ENCODE data around the gene ADAMTS4.
A peak's percentile ranks its signal among the peaks of the same experiment; 100 is the strongest.

Gene ADAMTS4

DNA sequence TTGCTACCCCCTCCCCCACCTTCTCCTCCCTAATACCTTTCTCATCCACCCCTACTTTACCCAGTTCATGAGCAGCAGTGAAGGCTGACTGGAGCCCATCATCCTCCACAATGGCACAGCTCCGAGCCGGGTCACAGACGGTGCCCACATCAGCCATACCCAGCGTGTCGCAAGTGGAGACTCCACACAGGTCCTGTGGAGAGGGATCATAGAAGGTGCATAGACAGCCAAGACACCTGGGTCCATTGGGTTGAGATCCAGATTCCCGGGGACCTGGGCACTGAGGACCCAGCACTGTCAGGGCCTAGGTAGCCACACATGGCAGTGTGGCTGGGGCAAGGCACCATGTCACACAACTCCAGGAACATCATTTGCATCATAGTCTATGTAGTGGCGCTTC, 2.7 kb downstream of the ADAMTS4 start:
- no peak for DNase-seq (ENCODE audit: low read depth in 2 of 2)

DNA sequence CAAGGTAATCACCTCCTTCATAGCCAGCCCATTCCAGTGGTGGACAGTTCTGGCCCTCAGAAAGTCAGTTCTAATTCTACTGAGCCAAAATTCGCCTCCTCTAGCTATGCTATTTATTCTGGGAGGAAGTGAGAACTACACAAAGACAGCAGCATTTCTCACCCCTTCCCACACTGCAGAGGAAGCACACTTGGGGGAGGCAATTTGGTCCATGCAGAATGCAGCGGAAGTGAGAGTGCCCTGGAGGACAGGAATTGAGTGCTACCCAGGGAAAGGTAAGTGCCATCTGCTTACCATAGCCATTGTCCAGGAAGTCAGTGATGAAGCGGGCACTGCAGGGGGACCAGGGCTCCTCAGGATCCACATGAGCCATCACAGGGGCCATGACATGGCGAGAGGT, 3.7 kb downstream of the ADAMTS4 start:
- no peak for DNase-seq (ENCODE audit: low read depth in 2 of 2)

GRCh38 chr1:161193561-161194235, 5.2 kb downstream of the ADAMTS4 start:
- DNase-seq (ENCODE audit: low read depth in 2 of 2) = no peak

GRCh38 chr1:161192476-161193465, 6.1 kb downstream of the ADAMTS4 start:
- DNase-seq (ENCODE audit: low read depth in 2 of 2) = peak; percentile 29 to 52

- DNase-seq (ENCODE audit: low read depth in 2 of 2) = no peak
These were observed 6.9 kb downstream of the ADAMTS4 start for GRCh38 chr1:161191971-161192370.

DNA sequence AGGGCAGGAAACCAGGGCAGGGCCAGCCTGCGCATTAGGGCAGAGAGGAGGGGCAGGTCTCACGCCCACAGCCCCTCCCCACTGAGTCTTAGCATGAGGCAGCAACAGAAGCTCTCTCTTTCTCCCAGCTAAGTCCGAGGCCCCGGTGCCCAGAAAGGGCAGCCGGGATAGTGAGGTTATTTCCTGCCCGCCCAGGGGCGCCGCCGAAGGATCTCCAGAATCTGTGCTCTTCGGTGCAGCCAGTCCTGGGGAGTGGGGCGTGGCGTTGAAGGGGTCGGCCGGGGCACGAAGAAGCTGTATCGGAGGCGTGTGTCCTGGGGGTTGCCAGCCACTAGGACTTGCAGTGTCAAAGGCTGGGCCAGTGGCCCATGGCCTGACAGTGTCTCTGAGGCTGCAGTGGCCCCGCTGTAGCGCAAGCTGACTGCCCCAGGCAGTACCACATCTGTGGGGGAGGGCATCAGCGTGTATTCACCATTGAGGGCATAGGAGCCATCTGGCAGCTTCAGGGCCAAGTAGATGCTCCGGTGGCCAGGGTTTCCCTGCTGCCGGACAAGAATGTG, 7.8 kb downstream of the ADAMTS4 start:
- no peak for DNase-seq (ENCODE audit: low read depth in 2 of 2)

DNA sequence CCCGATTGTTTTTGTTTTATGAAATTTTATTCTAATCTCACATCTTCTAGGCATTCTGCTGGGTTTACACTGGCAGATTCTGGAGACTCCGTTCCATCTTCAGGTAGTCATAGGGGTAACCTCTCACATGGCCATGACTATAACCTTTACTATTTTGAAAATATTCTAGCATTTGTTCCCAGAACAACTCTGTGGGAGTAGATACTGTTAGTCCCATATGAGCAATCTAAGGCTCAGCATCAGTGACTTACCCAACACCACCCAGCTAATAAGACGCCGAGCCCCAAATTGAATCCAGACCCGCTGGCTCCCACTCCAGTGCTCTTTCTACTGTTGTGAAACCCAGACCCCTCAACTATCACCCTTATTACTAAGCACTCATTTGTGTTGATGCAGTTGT, 9.8 kb downstream of the ADAMTS4 start:
- DNase-seq (ENCODE audit: low read depth in 2 of 2) = no peak

DNA sequence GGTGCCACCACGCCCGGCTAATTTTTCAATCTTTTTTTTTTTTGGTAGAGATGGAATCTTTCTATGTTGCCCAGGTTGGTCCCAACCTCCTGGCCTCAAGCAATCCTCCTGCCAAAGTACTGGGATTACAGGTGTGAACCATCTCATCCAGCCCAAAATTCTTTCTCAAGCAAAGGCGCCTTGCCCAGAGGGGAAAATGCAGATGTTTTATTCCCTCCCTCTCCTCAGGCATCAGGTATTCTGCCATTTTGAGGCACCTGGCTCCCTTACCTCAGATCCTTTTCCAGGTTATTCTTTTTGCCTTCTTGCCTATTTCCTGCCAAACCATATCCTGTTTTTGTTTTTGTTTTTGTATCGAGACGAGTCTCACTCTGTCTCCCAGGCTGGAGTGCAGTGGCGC, 10.5 kb downstream of the ADAMTS4 start:
- DNase-seq (ENCODE audit: low read depth in 2 of 2) = no peak

DNA sequence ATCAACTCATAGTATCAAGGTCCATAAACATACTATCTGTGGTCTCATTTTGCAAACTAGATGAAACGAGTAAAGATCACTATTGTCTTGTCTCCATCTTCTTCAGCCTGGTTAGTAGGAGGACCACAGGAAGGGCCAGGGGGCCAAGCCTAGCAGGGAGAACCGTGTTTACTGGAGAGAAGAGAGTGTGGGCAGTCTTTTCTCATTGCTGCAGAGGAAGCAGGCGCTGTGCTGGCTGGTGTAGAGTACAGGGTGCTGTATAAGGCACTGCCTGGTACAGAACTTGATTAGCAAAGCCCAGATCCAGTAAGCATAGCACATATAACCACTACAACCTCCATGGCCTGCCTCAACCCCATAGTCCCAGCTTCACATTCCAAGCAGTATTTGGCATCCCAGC, 11.5 kb downstream of the ADAMTS4 start:
- no peak for DNase-seq (ENCODE audit: low read depth in 2 of 2)

DNA sequence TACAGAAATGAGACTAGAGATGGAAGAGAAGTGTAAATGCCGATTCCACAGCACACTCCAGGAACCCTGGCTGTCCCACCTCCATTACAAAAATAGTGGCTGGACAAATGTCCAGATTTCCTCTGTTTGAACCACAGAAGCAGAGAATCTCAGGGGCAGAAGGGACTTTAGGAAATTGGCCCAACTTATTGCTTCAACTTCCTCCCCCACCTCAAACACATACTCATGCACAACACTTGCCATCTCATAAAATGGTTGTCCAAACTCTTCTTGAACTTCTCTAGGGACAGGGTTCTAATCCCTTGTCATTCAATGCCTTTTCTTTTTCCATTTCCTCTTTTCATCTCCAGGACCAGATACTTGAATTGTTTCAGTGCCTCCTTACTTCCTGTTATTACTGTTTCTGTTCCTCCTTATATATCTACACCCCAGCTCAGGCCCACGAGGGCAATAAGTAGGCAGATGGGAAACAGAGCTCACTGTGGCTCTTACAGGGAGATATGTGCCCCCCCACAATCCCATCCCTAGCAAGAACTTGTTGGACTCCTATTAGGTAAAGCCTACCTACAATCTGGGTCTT, 13.0 kb downstream of the ADAMTS4 start:
- no peak for DNase-seq (ENCODE audit: low read depth in 2 of 2)

DNA sequence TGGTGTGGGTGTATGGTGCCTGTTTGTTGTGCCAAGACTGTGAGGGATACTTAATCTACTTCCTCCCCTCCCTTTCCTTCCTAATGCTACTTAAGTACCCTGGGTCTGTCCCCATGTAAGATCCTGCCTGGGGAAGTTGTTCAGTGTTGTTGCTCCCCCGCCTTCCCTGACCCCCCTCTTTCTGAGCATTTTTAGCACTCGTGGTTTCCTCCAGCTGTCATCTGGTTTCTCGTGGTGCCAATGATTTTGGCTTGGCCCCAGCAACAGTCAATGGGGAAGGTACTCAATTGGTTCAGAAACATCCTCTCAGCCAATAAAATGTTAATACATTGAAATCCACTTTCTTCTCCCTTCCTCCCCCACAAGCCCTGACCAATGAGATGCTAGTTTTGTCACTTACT, 13.6 kb downstream of the ADAMTS4 start:
- peak; percentile 15 to 43 for DNase-seq (ENCODE audit: low read depth in 2 of 2)

- DNase-seq (ENCODE audit: low read depth in 2 of 2) = peak; percentile 36 to 37
These were observed 16.6 kb downstream of the ADAMTS4 start for GRCh38 chr1:161182214-161182613.

GRCh38 chr1:161180639-161181038, 18.2 kb downstream of the ADAMTS4 start:
- no peak for DNase-seq (ENCODE audit: low read depth in 2 of 2)

DNA sequence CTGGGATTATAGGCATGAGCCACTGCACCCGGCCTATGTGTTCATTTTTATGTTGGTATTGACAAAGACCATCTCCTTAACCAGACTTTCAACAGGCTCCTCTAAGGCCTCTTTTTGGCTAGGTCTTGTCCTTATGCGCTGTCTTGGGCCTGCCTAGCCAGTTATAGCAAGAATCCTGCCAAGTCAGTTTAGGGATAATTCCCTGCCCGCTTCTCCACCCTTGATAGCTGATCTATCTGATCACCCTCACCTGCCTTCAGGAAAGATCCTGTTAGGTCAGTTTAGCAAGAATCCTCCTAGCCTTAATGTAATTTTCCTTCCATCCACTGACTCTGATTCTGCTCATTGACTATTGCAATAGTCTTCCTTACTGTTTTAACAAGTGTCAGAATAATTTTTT, 19.2 kb downstream of the ADAMTS4 start:
- no peak for DNase-seq (ENCODE audit: low read depth in 2 of 2)

DNA sequence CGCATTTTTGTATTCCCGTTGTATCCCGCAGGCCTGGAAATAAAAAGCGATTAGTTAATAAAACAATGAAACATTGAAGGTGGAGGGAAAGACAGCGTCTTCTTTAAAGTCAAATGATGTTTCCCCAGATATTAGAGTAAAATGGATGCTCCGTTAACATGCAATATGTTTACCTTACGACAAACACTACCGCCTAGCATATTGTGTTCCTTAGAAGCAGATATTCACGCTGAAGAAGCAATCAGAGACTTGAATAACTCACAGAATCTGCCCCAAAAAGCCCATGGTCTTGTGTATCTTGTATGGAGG, 21.0 kb downstream of the ADAMTS4 start:
- DNase-seq (ENCODE audit: low read depth in 2 of 2) = no peak

GRCh38 chr1:161177112-161177935, 21.5 kb downstream of the ADAMTS4 start, which contains the start of gene B4GALT3:
Gene B4GALT3 (minus strand): TSS chr1:161177507. CDS start chr1:161176060, 1,447 bp downstream.
- DNase-seq (ENCODE audit: low read depth in 2 of 2) = peak; percentile 98 to 99

GRCh38 chr1:161176468-161177111, 22.3 kb downstream of the ADAMTS4 start:
- DNase-seq (ENCODE audit: low read depth in 2 of 2) = no peak

GRCh38 chr1:161175771-161176453, 22.9 kb downstream of the ADAMTS4 start:
- no peak for DNase-seq (ENCODE audit: low read depth in 2 of 2)

DNA sequence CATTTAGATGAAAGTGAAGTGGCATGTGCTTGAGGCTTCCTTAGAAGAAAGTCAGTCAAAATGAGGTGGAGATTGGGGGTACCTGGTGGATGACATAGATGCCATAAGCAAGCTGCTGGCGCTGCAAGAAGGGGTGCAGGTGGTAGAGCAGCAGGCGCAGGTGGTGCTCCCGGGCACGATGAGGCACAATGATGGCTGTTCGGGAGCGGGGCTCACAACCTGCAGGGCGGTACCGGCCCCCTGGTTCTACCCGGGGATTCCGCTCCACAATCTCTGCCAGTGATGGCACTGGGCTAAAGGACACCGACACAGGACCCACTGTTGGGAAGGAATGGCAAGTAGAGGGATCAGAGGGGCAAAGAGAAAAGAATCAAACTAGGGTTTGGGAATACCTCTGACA, 23.9 kb downstream of the ADAMTS4 start:
- no peak for DNase-seq (ENCODE audit: low read depth in 2 of 2)

- no peak for DNase-seq (ENCODE audit: low read depth in 2 of 2)
These were observed 25.1 kb downstream of the ADAMTS4 start for GRCh38 chr1:161173711-161174110.

Measured in stimulated activated CD4-positive, alpha-beta T cell treated with anti-CD3 and anti-CD28 coated beads, Interleukin-1b, Interleukin-23, amount 100 ng/mL, for 4 hours (primary cell).